Muscle of leg (tissue), 16 donors: Measurements from ENCODE around the gene ASTN2. TPM values are rescaled to one million over a fixed set of nuclear protein-coding genes. Genes with fewer than 3 reads are reported as not detected.
A peak's percentile ranks its signal among the peaks of the same experiment; 100 is the strongest.

Experiments used
- DNase-seq: peaks from one replicate; pipeline ENCODE4 v3.0.0; 2013
- H3K27ac ChIP-seq: one replicate; pipeline ENCODE4 v1.5.1; 2013; ENCODE audit warnings: mild to moderate bottlenecking, low read length, control low read depth
- H3K27me3 ChIP-seq: one replicate; pipeline ENCODE4 v1.6.1; 2013; ENCODE audit warnings: low read length; ENCODE audit not compliant: control insufficient read depth, insufficient read depth
- H3K36me3 ChIP-seq: one replicate; pipeline ENCODE4 v1.6.1; 2013; ENCODE audit warnings: low read length; ENCODE audit not compliant: control insufficient read depth, insufficient read depth
- H3K4me1 ChIP-seq: one replicate; pipeline ENCODE4 v1.6.1; 2013; ENCODE audit warnings: low read length; ENCODE audit not compliant: control insufficient read depth, insufficient read depth
- H3K4me3 ChIP-seq: one replicate; pipeline ENCODE4 v1.5.1; 2013; ENCODE audit warnings: low read length, control low read depth
- H3K9me3 ChIP-seq: replicated peaks from 2 replicates; pipeline ENCODE4 v1.6.1; 2013; ENCODE audit warnings: low read depth, low read length; ENCODE audit not compliant: control insufficient read depth
- WGBS: methylation state at CpG from one replicate; pipeline ENCODE4 v1.1.5; 2013; ENCODE audit warnings: missing lambda C conversion rate; ENCODE audit not compliant: insufficient coverage; 5-methylcytosine and 5-hydroxymethylcytosine counted together
- long read RNA-seq, 11 donors: transcript quantifications; one replicate each; lab custom pipeline, GENCODE V29; 2026
- polyA plus RNA-seq, 8 donors: library from polyadenylated mRNA; unstranded; fragments of 120-200 nt; gene quantifications; one replicate each; pipeline versions ENCODE4 v1.2.1 to v1.2.3, GENCODE V29; 2013; ENCODE audit warnings: inconsistent platforms in 1 of 8, low replicate concordance in 1 of 8; ENCODE audit not compliant: insufficient read length in 8 of 8, insufficient read depth in 1 of 8
- total RNA-seq: library from RNA; stranded (reverse); fragments of 120-200 nt; gene quantifications from one replicate; pipeline ENCODE4 v1.2.4, GENCODE V29; 2013

The ASTN2 gene, protein sequence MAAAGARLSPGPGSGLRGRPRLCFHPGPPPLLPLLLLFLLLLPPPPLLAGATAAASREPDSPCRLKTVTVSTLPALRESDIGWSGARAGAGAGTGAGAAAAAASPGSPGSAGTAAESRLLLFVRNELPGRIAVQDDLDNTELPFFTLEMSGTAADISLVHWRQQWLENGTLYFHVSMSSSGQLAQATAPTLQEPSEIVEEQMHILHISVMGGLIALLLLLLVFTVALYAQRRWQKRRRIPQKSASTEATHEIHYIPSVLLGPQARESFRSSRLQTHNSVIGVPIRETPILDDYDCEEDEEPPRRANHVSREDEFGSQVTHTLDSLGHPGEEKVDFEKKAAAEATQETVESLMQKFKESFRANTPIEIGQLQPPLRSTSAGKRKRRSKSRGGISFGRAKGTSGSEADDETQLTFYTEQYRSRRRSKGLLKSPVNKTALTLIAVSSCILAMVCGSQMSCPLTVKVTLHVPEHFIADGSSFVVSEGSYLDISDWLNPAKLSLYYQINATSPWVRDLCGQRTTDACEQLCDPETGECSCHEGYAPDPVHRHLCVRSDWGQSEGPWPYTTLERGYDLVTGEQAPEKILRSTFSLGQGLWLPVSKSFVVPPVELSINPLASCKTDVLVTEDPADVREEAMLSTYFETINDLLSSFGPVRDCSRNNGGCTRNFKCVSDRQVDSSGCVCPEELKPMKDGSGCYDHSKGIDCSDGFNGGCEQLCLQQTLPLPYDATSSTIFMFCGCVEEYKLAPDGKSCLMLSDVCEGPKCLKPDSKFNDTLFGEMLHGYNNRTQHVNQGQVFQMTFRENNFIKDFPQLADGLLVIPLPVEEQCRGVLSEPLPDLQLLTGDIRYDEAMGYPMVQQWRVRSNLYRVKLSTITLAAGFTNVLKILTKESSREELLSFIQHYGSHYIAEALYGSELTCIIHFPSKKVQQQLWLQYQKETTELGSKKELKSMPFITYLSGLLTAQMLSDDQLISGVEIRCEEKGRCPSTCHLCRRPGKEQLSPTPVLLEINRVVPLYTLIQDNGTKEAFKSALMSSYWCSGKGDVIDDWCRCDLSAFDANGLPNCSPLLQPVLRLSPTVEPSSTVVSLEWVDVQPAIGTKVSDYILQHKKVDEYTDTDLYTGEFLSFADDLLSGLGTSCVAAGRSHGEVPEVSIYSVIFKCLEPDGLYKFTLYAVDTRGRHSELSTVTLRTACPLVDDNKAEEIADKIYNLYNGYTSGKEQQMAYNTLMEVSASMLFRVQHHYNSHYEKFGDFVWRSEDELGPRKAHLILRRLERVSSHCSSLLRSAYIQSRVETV (N-terminal part only)
- total RNA-seq, result 3.5 TPM
- polyA plus RNA-seq, result 10 to 100 TPM in 1 of 8 donors, 1 to 10 TPM in 7; 2.7 to 10.9 (median 4.8) TPM
- long read RNA-seq, donor 1, result 0 reads
- long read RNA-seq, donor 2, result 0 reads
- long read RNA-seq, donor 3, full-length matches to known transcripts, result 1 of 1 reads
- long read RNA-seq, donor 3, partial matches to known transcripts, result 0 of 1 reads
- long read RNA-seq, donor 3, other reads (novel, unspliced or antisense), result 0 of 1 reads
- long read RNA-seq, donor 4, result 0 reads
- long read RNA-seq, donor 5, full-length matches to known transcripts, result 1 of 1 reads
- long read RNA-seq, donor 5, partial matches to known transcripts, result 0 of 1 reads
- long read RNA-seq, donor 5, other reads (novel, unspliced or antisense), result 0 of 1 reads
- long read RNA-seq, donor 6, result 0 reads
- long read RNA-seq, donor 7, result 0 reads
- long read RNA-seq, donor 8, result 0 reads
- long read RNA-seq, donor 9, result 0 reads
- long read RNA-seq, donor 10, result 0 reads
- long read RNA-seq, donor 11, result 0 reads

DNA sequence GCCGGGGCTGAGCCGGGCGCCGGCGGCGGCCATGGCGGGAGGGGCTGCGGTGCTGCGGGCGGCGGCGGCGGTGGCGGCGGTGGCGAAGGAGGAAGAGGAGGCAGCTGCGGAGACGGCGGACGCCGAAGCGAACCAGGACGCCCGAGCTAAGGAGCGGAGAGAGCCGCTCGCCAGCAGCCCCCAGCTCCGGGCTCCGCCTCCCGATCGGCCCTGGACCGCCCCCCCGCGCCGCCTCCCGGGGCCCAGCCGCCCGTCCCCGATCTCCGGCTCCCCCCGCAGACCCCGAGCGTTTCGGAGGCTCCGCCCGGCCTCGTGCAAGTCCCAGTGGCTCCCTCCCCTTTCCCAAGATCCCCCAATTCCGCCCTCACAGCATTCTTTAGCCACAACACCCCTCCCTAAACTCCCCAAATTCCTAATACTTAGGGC, at the start of gene ASTN2:
Gene ASTN2, minus strand, starts transcription at position 152 of the 426 bp plus-strand sequence. Its CDS starts 119 bp downstream, at position 33.
- Histone ChIP-seq H3K27me3 (peaks cover 52% of the 10 kb centered on the region), H3K36me3 (no peaks in the 10 kb centered on the region), H3K9me3 (no peaks in the 10 kb centered on the region), H3K4me1 (peaks cover 26% of the 10 kb centered on the region), H3K4me3 (peak within 1 kb of the TSS; percentile 36), H3K27ac (no peak within 1 kb of the TSS)
- peak; percentile 51 for DNase-seq
- 1% methylated on average over 45 of the region's 48 CpGs for WGBS

- Histone ChIP-seq H3K4me3 (no peak overlapping the region), H3K27ac (no peak overlapping the region), H3K4me1 (peaks cover 15% of the 10 kb centered on the region), H3K9me3 (no peaks in the 10 kb centered on the region), H3K27me3 (no peaks in the 10 kb centered on the region), H3K36me3 (no peaks in the 10 kb centered on the region)
- peak; percentile 54 for DNase-seq
- WGBS, result no CpG with 5 or more reads among the region's 4 CpGs
These were observed 48.0 kb upstream of the ASTN2 start for GRCh38 chr9:117462861-117463260.

DNA sequence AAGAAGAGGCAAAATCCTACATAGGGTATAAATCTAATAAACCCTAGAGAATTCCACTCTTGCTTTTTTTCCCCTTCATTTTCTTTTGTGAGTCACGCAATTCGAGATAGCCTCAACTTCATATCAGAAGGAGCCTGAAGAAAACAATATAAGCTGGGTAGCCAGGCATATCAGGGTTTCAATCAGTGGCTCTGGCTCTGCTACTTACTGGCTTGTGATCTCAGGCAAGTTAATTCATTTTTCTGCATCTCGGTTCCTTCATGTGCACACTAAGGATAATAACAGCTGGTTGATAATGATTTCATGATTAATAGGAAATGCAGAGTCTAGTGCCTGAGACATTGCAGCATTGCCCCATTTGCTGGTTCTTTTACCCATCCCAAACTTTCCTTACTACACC, 46.5 kb upstream of the ASTN2 start:
- DNase-seq, result no peak
- no CpG with 5 or more reads among the region's 3 CpGs for WGBS
- no peak overlapping the region for H3K4me3 ChIP-seq
- H3K4me1 ChIP-seq, result peaks cover 15% of the 10 kb centered on the region
- no peaks in the 10 kb centered on the region for H3K9me3 ChIP-seq
- H3K36me3 ChIP-seq, result no peaks in the 10 kb centered on the region
- H3K27ac ChIP-seq, result no peak overlapping the region
- H3K27me3 ChIP-seq, result no peaks in the 10 kb centered on the region

- Histone ChIP-seq H3K27ac (no peak overlapping the region), H3K4me1 (peaks cover 15% of the 10 kb centered on the region), H3K9me3 (no peaks in the 10 kb centered on the region), H3K27me3 (no peaks in the 10 kb centered on the region), H3K4me3 (no peak overlapping the region), H3K36me3 (no peaks in the 10 kb centered on the region)
- DNase-seq, result no peak
- no CpG with 5 or more reads among the region's 3 CpGs for WGBS
These were observed 45.9 kb upstream of the ASTN2 start for GRCh38 chr9:117460743-117461142.

GRCh38 chr9:117459913-117460312, 45.1 kb upstream of the ASTN2 start:
- Histone ChIP-seq H3K9me3 (no peaks in the 10 kb centered on the region), H3K27ac (no peak overlapping the region), H3K4me3 (no peak overlapping the region), H3K36me3 (no peaks in the 10 kb centered on the region), H3K27me3 (no peaks in the 10 kb centered on the region), H3K4me1 (peaks cover 11% of the 10 kb centered on the region)
- no peak for DNase-seq

GRCh38 chr9:117458066-117458465, 43.2 kb upstream of the ASTN2 start:
- Histone ChIP-seq H3K9me3 (no peaks in the 10 kb centered on the region), H3K27ac (no peak overlapping the region), H3K36me3 (no peaks in the 10 kb centered on the region), H3K27me3 (no peaks in the 10 kb centered on the region), H3K4me1 (peaks cover 8% of the 10 kb centered on the region), H3K4me3 (no peak overlapping the region)
- WGBS, result 100% methylated on average over 1 of the region's 3 CpGs
- no peak for DNase-seq

DNA sequence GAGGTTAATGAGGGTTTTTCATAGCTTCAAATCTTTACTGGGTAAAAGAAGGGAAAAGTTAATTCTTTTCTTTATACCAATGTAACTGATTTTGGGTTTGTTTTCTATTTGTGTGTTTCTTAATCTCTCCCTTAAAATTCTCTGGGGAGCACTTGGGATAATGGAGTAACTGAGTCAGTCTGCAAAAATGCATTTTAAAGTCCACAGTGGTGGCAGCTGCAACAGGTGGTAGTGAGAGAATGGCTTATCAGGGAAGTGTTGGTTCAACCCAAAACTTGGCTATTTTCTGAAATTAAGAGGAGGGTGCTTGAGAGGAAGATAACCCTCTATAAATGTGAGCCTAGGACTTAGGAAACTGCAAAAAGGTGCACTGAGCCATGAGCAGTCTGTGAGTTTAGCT, 39.9 kb upstream of the ASTN2 start:
- Histone ChIP-seq H3K9me3 (no peaks in the 10 kb centered on the region), H3K36me3 (no peaks in the 10 kb centered on the region), H3K4me3 (no peak overlapping the region), H3K27me3 (no peaks in the 10 kb centered on the region), H3K27ac (no peak overlapping the region), H3K4me1 (no peaks in the 10 kb centered on the region)
- DNase-seq, result no peak

DNA sequence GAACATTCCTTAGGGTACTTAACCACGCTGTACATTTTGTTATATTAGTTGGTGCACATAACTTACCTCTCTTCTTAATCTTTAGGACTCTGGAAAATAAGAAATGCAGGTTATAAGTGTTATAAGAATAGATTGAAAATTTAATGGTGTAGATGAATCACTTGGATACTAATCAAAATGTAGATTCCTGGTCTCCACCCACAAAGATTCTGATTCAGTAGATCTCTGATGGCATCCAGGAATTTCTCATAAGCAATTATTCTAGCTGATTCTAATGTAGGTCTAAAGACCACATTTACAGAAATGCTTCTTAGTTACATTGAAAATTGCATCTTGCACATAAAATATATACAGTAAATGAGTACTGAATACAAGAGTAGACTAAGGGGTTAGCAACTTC, 38.9 kb upstream of the ASTN2 start:
- no peaks in the 10 kb centered on the region for H3K9me3 ChIP-seq
- no peak for DNase-seq
- no CpG with 5 or more reads among the region's 1 CpG for WGBS
- H3K36me3 ChIP-seq, result no peaks in the 10 kb centered on the region
- no peaks in the 10 kb centered on the region for H3K4me1 ChIP-seq
- no peak overlapping the region for H3K4me3 ChIP-seq
- H3K27ac ChIP-seq, result no peak overlapping the region
- no peaks in the 10 kb centered on the region for H3K27me3 ChIP-seq

GRCh38 chr9:117451311-117451710, 36.5 kb upstream of the ASTN2 start:
- H3K4me3 ChIP-seq, result no peak overlapping the region
- no peak for DNase-seq
- no CpG with 5 or more reads among the region's 2 CpGs for WGBS
- no peaks in the 10 kb centered on the region for H3K36me3 ChIP-seq
- no peaks in the 10 kb centered on the region for H3K9me3 ChIP-seq
- H3K4me1 ChIP-seq, result no peaks in the 10 kb centered on the region
- H3K27ac ChIP-seq, result no peak overlapping the region
- H3K27me3 ChIP-seq, result no peaks in the 10 kb centered on the region
